Endothelial cell of umbilical vein (primary cell): Measurements from ENCODE around the gene SRPX. TPM values are rescaled to one million over a fixed set of nuclear protein-coding genes. Genes with fewer than 3 reads are reported as not detected.

Experiments
- BruUV-seq: library from RNA; stranded (reverse); fragments of 400-500 nt; replicated peaks from 2 replicates; lab custom pipeline; 2021; lab: Mats Ljungman, UMichigan
- CTCF ChIA-PET: fragments of 300-600, 350-600 bp; sonication (Branson Sonifier 250); formaldehyde crosslinking; loops from one replicate; lab custom pipeline; 2021; ENCODE audit warnings: antibody characterized with exemption, inconsistent platforms; lab: Charles Lee
- POLR2A ChIA-PET: fragments of 300-600, 350-600 bp; sonication (Branson Sonifier 250); formaldehyde crosslinking; loops from one replicate; lab custom pipeline; 2021; ENCODE audit warnings: antibody characterized with exemption, inconsistent platforms; lab: Charles Lee
- DNase-seq: peaks from one replicate; pipeline ENCODE4 v3.0.0-alpha.2; 2011; ENCODE audit warnings: low read depth, low spot score
- FAIRE-seq: peaks from 2 replicates; lab custom pipeline; 2011; peaks lifted over from hg19 to GRCh38; lab: Jason Lieb, UNC
- H2AFZ ChIP-seq: 2 replicates; pipeline ENCODE4 v1.6.0; 2012; ENCODE audit warnings: low read depth, low read length, control low read depth, inconsistent platforms
- H3K27ac ChIP-seq: 2 replicates; pipeline ENCODE4 v1.5.1; 2011; ENCODE audit warnings: low read depth, mild to moderate bottlenecking, control low read depth, low read length, moderate library complexity; ENCODE audit not compliant: insufficient read depth
- H3K27me3 ChIP-seq, 2 experiments: 2 replicates each; pipeline versions ENCODE4 v1.6.0 to v1.6.1; 2011; ENCODE audit warnings: low read length in 2 of 2, mixed read lengths in 1 of 2; ENCODE audit not compliant: control insufficient read depth in 2 of 2, insufficient read depth in 2 of 2
- H3K36me3 ChIP-seq, 2 experiments: 2 replicates in 1 of 2; 3 replicates in 1 of 2; pipeline ENCODE4 v1.5.1; 2011; ENCODE audit warnings: low read length in 2 of 2, mild to moderate bottlenecking in 1 of 2, moderate library complexity in 1 of 2; ENCODE audit not compliant: control insufficient read depth in 2 of 2, insufficient read depth in 2 of 2; ENCODE audit errors: extremely low read depth in 1 of 2
- H3K4me1 ChIP-seq: 3 replicates; pipeline ENCODE4 v1.5.1; 2011; ENCODE audit warnings: mild to moderate bottlenecking, low read length; ENCODE audit not compliant: control insufficient read depth, insufficient read depth; ENCODE audit errors: extremely low read depth
- H3K4me2 ChIP-seq: 2 replicates; pipeline ENCODE4 v1.6.1; 2011; ENCODE audit warnings: low read length, control low read depth, mixed read lengths; ENCODE audit not compliant: insufficient read depth
- H3K4me3 ChIP-seq, 3 experiments: fragments of 200-600 bp in 1 of 3; sonication (generic), shearing (Covaris generic) in 1 of 3; replicated peaks in 1 of 3; 2 replicates each; pipeline ENCODE4 v1.5.1; 2011 to 2016; ENCODE audit warnings: control low read depth in 3 of 3, low read length in 3 of 3, mild to moderate bottlenecking in 2 of 3, inconsistent platforms in 1 of 3, low read depth in 1 of 3, moderate library complexity in 1 of 3; ENCODE audit not compliant: insufficient read depth in 1 of 3
- H3K79me2 ChIP-seq: 2 replicates; pipeline ENCODE4 v1.6.0; 2012; ENCODE audit warnings: low read length, inconsistent platforms; ENCODE audit not compliant: control insufficient read depth, insufficient read depth
- H3K9ac ChIP-seq: replicated peaks from 2 replicates; pipeline ENCODE3; 2011; ENCODE audit warnings: low read length, control low read depth; ENCODE audit not compliant: insufficient read depth; ENCODE audit errors: extremely low read depth
- H3K9me1 ChIP-seq: replicated peaks from 3 replicates; pipeline ENCODE4 v1.6.0; 2011; ENCODE audit warnings: mild to moderate bottlenecking, low read length; ENCODE audit not compliant: control insufficient read depth, insufficient read depth; ENCODE audit errors: extremely low read depth
- H3K9me3 ChIP-seq: replicated peaks from 2 replicates; pipeline ENCODE4 v1.5.1; 2012; ENCODE audit warnings: low read length, inconsistent platforms; ENCODE audit not compliant: control insufficient read depth, insufficient read depth
- H4K20me1 ChIP-seq: replicated peaks from 2 replicates; pipeline ENCODE3; 2011; ENCODE audit warnings: mild to moderate bottlenecking, low read length; ENCODE audit not compliant: control insufficient read depth, insufficient read depth; ENCODE audit errors: extremely low read depth
- EZH2 ChIP-seq: IDR thresholded peaks from 2 replicates; pipeline ENCODE4 v1.6.1; 2012; ENCODE audit warnings: borderline replicate concordance, low read depth, mild to moderate bottlenecking, moderate library complexity, low read length, inconsistent platforms; ENCODE audit not compliant: severe bottlenecking
- FOS ChIP-seq: IDR thresholded peaks from 2 replicates; pipeline ENCODE4 v1.6.1; 2011; ENCODE audit warnings: mild to moderate bottlenecking, low read length, moderate library complexity, borderline replicate concordance; ENCODE audit not compliant: insufficient read depth
- GATA2 ChIP-seq: IDR thresholded peaks from 2 replicates; pipeline ENCODE4 v1.7.0; 2011; ENCODE audit warnings: low read depth, mild to moderate bottlenecking, moderate library complexity, mixed read lengths, low read length; ENCODE audit not compliant: insufficient read length, insufficient read depth
- JUN ChIP-seq: IDR thresholded peaks from 2 replicates; pipeline ENCODE4 v1.6.1; 2011; ENCODE audit warnings: borderline replicate concordance, low read depth; ENCODE audit not compliant: insufficient read length, insufficient read depth
- MYC ChIP-seq: IDR thresholded peaks from one replicate; pipeline ENCODE4 v1.6.1; 2011; ENCODE audit warnings: mild to moderate bottlenecking, low read depth, low read length
- POLR2A ChIP-seq: IDR thresholded peaks from 2 replicates; pipeline ENCODE4 v1.6.1; 2012; ENCODE audit warnings: low read depth, mild to moderate bottlenecking, control low read depth, low read length
- POLR2AphosphoS5 ChIP-seq: IDR thresholded peaks from 2 replicates; pipeline ENCODE4 v1.6.1; 2012; ENCODE audit warnings: low read depth, mild to moderate bottlenecking, control low read depth, low read length, moderate library complexity; ENCODE audit not compliant: insufficient read depth
- dilution Hi-C: fragments of 300-500 bp; cut with MboI; formaldehyde crosslinking; loops from one replicate; pipeline ENCODE4 v1.15.0; 2019; ENCODE audit warnings: low sequenced_read_pairs; ENCODE audit not compliant: extremely low pct_ligation_motif_present
- intact Hi-C: fragments of 100-400 bp; cut with micrococcal nuclease; formaldehyde crosslinking; loops from one replicate; pipeline ENCODE4 v1.10.0; 2022
- polyA plus RNA-seq, 4 experiments: library from polyadenylated mRNA; depleted of rRNA in 3 of 4; stranded (reverse) in 3 of 4; unstranded in 1 of 4; fragments of >200 nt; gene quantifications; 2 replicates each; pipeline versions ENCODE4 v1.2.1 to v1.2.3, GENCODE V29; 2011 to 2012; ENCODE audit warnings: missing spikeins in 1 of 4
- total RNA-seq: library from RNA; stranded (reverse); gene quantifications from 2 replicates; pipeline ENCODE4 v1.2.3, GENCODE V29; 2021
- TF ChIP-seq, protein P1 (sequence below), 2 donors: IDR thresholded peaks; 1 replicate in 1 of 2; 2 replicates in 1 of 2; pipeline ENCODE4 v1.5.1; 2011; ENCODE audit warnings: low read length in 2 of 2, mild to moderate bottlenecking in 2 of 2, moderate library complexity in 2 of 2, control low read depth in 1 of 2, inconsistent platforms in 1 of 2, low read depth in 1 of 2; ENCODE audit not compliant: insufficient read depth in 1 of 2; ENCODE audit errors: extremely low read depth in 1 of 2
- TF ChIP-seq, protein P2 (sequence below): IDR thresholded peaks from 2 replicates; pipeline ENCODE4 v1.6.1; 2011; ENCODE audit not compliant: insufficient read depth, insufficient read length

The SRPX gene
- total and polyA plus RNA-seq, 2 donors (not counting 3 experiments of a cell fraction or from before 2014, with no cell fraction given): 104 to 140 TPM

DNA sequence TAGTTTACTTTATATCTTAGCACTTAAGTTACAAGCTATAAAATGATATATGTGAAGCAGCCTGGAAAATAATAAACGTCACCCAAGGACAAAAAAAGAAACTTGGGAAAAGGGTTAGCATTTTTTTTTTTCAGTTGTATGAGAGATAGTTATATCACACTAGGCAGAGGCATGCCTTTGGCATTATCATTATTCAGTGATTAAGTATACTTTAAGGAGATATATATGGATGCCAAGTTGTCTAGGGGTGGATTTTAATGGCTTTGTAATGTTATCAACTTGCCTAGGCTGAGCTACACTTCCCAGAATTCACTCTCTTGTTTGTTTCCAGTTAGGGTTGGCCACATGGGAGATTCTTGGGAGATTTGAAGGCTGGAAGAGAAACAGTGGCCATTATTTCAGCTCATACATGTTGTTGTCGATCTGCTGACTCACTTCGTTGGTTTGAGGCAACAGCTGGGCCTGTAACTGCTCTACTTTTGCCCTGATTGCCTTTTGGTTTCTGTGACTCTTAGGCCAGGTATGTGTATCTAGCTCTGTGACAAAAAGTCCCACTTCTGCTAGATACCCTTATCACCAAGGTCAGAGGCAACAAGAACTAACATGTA lies 11.5 kb upstream of the SRPX start:
- DNase-seq: no peak
- H3K27me3 ChIP-seq: no peaks in the 10 kb centered on the region
- dilution Hi-C loops (no loop called here), intact Hi-C loops (no loop called here)
- H3K4me1 ChIP-seq: peaks cover 8% of the 10 kb centered on the region
- no peaks in the 10 kb centered on the region for H3K36me3 ChIP-seq
- H3K9ac ChIP-seq: no peak overlapping the region
- no peaks in the 10 kb centered on the region for H3K9me1 ChIP-seq
- H3K4me3 ChIP-seq: no peak overlapping the region
- H3K79me2 ChIP-seq: no peaks in the 10 kb centered on the region
- H3K9me3 ChIP-seq: no peaks in the 10 kb centered on the region
- ChIA-PET CTCF (no interaction called here), POLR2A (no interaction called here)
- BruUV-seq: no TSS peak
- H4K20me1 ChIP-seq: no peaks in the 10 kb centered on the region
- H3K27ac ChIP-seq: no peak overlapping the region
- H2AFZ ChIP-seq: no peak overlapping the region
- FAIRE-seq: no peak
- H3K4me2 ChIP-seq: no peak overlapping the region
- TF ChIP-seq, protein P1, sequence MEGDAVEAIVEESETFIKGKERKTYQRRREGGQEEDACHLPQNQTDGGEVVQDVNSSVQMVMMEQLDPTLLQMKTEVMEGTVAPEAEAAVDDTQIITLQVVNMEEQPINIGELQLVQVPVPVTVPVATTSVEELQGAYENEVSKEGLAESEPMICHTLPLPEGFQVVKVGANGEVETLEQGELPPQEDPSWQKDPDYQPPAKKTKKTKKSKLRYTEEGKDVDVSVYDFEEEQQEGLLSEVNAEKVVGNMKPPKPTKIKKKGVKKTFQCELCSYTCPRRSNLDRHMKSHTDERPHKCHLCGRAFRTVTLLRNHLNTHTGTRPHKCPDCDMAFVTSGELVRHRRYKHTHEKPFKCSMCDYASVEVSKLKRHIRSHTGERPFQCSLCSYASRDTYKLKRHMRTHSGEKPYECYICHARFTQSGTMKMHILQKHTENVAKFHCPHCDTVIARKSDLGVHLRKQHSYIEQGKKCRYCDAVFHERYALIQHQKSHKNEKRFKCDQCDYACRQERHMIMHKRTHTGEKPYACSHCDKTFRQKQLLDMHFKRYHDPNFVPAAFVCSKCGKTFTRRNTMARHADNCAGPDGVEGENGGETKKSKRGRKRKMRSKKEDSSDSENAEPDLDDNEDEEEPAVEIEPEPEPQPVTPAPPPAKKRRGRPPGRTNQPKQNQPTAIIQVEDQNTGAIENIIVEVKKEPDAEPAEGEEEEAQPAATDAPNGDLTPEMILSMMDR (IDR thresholded peaks at IDR 0.05; ENCODE audit: extremely low read depth in 1 of 2, insufficient read depth in 1 of 2, low read depth in 1 of 2, low read length in 2 of 2): no peak

DNA sequence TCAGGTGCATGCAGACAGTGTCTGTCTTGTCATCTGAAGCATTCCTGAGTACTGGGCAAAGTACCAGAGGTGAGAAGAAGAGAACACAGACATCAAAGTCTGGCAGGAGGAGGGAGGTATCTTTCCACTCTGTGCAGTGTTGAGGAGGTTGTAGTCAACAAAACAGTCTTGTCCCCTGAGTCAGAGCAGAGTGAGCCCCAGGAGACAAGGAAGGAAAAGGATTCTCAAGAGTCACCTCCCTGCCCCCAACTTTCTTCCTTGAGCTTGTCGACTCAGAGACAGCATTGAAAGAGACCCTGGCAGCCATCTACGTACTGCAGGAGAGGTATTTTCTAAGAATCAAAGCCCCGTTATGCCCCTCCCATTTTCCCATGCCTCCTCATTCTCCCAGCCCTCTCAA lies 4.4 kb upstream of the SRPX start:
- no peaks in the 10 kb centered on the region for H3K9me3 ChIP-seq
- ChIA-PET POLR2A (no interaction called here), CTCF (interaction anchor here (1.7 kb wide), 1 partner anchor 14 kb away, joined by 4 read pairs; no protein-coding TSS in a partner anchor)
- H3K79me2 ChIP-seq: peaks cover 4% of the 10 kb centered on the region
- no peak overlapping the region for H3K4me3 ChIP-seq
- peak overlapping the region; percentile 15 for H2AFZ ChIP-seq
- DNase-seq: no peak
- H3K36me3 ChIP-seq: no peaks in the 10 kb centered on the region
- dilution Hi-C loops (no loop called here), intact Hi-C loops (no loop called here)
- TF ChIP-seq GATA2 (no peak), POLR2AphosphoS5 (no peak), JUN (no peak), FOS (no peak), POLR2A (no peak), EZH2 (no peak), MYC (no peak)
- TF ChIP-seq, protein P1 (IDR thresholded peaks at IDR 0.05; ENCODE audit: extremely low read depth in 1 of 2, insufficient read depth in 1 of 2, low read depth in 1 of 2, low read length in 2 of 2): no peak
- TF ChIP-seq, protein P2, sequence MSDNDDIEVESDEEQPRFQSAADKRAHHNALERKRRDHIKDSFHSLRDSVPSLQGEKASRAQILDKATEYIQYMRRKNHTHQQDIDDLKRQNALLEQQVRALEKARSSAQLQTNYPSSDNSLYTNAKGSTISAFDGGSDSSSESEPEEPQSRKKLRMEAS: no peak
- peaks cover 2% of the 10 kb centered on the region for H3K4me1 ChIP-seq
- H3K27me3 ChIP-seq: no peaks in the 10 kb centered on the region
- no peak overlapping the region for H3K27ac ChIP-seq
- BruUV-seq: no TSS peak
- H3K4me2 ChIP-seq: no peak overlapping the region
- no peaks in the 10 kb centered on the region for H4K20me1 ChIP-seq
- FAIRE-seq: no peak
- H3K9me1 ChIP-seq: no peaks in the 10 kb centered on the region
- H3K9ac ChIP-seq: no peak overlapping the region
